ENCODE results near the gene VPS26A. TPM values are rescaled to one million over a fixed set of nuclear protein-coding genes. Genes with fewer than 3 reads are reported as not detected.
A peak's percentile ranks its signal among the peaks of the same experiment; 100 is the strongest.
"Not testable (repeated sequence)": the region's sequence is repeated elsewhere in the genome, so short reads cannot be mapped to it uniquely, and the experiment has no call there.

The VPS26A gene
- total RNA-seq, 1 donor from 2014 or later, result 53.6 TPM

DNA sequence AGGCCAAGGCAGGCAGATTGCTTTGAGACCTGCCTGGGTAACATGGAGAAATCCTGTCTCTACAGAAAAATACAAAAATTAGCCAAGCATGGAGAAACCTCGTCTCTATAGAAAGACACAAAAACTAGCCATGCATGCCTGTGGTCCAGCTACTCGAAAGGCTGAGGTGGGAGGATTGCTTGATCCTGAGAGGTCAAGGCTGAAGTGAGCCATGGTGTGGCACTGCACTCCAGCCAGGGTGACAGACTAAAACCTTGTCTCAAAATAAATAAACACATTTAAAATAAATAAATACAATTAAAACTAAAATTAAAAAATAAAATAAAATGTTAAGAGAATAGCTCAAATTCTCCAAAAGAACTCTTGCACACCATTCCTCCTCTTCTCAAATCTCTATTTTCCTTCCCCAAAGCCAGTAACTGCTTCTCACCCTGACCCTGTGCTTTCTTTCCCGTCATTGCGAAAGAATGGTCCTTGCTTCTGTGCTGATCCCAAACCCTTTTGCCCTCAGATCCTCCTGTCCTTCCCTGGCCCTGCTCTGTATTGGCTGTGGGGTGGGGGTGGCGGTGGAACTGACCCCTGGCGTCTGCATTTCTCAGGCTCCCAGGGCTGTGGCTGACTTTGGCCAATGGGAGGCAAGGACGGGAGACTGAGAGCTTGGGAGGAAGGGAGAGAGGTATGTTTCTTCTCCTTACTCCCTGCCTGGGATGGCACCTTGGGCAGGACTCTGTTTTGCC is 23.7 kb upstream of the VPS26A start:
- no peak for DNase-seq (ENCODE audit: low spot score)
- intact Hi-C loops (cut with DNase I), result no loop called here
- ATAC-seq, result no peak

DNA sequence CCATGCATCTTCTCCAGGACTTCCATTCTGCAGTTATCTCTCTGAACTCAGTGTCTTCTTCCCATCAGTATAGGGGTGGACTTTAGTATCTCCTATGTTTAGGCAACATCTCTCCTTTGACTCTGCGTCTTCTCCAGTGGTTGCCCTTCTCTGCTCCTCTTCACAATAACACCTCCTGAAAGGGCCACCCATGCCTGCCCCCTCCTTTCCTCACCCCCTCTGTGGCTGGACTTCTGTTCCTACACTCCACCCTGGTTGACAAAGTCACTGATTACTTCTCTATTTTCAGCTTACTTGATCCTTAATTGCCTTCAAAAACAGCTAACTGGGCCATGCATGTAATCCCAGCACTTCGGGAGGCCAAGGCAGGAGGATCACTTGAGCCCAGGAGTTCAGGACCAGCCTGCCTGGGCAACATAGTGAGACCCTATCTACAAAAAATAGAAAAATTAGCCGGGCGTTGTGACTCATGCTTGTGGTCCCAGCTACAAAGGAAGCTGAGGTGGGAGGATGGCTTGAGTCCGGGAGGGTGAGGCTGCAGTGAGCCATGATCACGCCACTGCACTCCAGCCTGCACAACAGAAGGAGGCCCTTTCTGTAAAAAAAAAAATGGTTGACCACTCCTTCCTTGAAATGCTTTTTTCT is 22.4 kb upstream of the VPS26A start:
- DNase-seq (ENCODE audit: low spot score), result no peak
- intact Hi-C loops (cut with DNase I), result no loop called here
- ATAC-seq, result no peak

GRCh38 chr10:69102440-69102839 is 21.5 kb upstream of the VPS26A start:
- ATAC-seq (no peak), DNase-seq (ENCODE audit: low spot score) (no peak)
- intact Hi-C loops (cut with DNase I), result no loop called here

- intact Hi-C loops (cut with DNase I), result no loop called here
- ATAC-seq (no peak), DNase-seq (ENCODE audit: low spot score) (no peak)
Observed at GRCh38 chr10:69103784-69104183, 20.2 kb upstream of the VPS26A start.

DNA sequence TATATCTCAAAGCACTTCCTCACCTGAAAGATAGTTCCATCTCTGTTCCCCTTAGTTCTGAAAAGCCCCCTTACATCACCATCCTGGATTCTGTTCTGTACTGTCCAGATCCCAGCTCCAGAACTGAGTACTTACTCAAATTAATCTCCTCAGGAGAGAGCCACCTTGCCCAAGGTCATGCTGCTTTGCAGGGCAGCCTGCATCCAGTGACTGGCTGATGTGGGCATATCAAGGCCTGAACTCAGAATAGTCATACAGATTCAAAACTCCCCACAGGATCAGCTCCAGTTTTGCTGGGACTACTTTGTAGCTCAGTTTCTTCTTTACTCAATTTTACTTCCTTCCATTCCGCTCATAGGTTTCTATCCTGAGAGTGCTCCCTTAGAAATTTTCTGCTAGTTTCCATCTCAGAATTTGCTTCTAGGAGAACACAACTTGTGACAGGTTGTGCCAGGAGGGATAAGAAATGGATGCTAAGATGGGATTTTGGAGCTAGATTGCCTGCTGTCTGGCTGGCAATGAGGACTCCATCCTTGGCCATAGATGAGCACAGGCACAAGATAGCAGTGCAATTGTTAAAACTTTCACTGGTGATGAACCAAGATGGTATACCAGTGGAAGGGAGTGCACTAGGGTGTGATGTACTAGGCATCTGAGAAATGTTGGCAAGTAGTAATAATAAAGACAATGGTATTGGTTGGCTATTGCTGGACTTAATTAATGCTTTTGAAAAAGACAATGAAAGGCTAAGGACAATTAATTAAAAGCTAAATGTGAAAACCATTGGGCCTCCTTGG is 18.8 kb upstream of the VPS26A start:
- intact Hi-C loops (cut with DNase I), result no loop called here
- ATAC-seq (peak; percentile 61), DNase-seq (ENCODE audit: low spot score) (no peak)

DNA sequence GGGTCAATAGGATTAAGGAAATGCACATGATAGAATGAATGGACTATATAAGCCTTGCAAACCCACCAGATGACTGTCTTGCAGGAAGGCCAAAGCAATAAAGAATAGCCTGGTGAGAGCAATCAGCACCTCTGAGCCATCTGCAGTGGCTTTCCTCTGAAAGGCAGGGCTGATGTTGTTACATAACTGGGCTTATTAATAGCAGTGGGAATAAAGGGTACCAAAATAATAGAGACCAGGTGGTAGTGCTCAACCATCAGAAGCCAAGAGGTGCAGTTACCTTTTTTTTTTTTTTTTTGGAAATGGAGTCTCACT is 16.8 kb upstream of the VPS26A start:
- intact Hi-C loops (cut with DNase I), result no loop called here
- ATAC-seq (no peak), DNase-seq (ENCODE audit: low spot score) (no peak)

DNA sequence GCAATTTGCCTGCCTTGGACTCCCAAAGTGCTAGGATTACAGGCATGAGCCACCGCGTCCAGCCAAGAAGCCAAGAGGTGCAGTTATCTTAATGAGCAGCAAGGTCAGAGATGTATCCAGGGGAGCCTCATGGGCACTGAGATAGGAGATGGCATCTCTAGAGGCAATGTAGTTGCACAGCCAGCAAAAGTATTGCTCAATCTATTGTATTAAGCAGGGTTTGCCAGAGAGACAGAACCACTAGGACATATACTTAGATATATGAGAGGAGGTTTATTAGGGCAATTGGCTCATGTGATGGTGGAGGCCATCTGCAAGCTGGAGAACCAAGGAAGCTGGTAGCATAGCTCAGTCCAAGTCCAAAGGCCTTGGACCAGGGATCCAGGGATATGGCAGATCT is 16.3 kb upstream of the VPS26A start:
- no peak for DNase-seq (ENCODE audit: low spot score)
- intact Hi-C loops (cut with DNase I), result no loop called here
- no peak for ATAC-seq

DNA sequence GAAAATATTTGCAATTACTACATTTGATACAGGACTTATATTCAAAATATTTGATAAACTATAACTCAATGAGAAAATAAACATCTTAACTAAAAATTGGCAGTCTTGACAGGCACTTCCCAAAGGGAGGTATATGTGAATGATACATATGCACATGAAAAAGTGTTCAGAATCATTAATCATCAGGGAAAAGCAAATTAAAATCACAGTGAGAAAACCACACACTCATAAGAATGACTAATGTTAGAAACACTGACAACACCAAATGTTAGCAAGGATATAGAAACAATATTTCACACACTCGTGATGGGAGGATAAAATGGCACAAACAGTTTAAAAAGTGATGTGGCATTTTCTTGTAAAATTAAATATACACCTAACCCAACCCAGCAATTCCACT is 4.1 kb upstream of the VPS26A start:
- no peak for ATAC-seq
- intact Hi-C loops (cut with DNase I), result loop anchor here (5.0 kb wide), 1 partner anchor 1237 kb away; no protein-coding TSS in a partner anchor
- DNase-seq (ENCODE audit: low spot score), result no peak

DNA sequence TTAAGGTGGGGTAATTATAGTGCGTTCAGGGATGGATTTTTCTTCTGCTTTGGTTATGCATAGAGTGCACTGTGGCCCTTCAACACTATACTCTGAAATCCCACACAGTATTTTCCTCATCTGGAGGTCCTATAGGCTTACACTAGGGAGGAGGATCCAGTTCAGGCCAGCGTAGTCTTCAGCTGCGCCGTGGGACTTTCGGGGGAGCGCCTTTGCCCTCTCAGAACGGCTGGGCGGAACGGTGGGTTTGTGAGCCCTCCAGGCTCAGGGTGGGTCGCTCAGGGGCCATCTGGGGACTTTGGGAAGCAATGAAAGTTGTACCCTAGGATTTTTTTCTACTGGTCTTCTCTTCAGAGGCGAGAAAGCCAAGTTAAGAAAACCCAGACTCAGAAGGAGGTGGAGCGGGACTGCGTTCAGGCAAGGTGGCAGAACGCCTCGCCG is 652 bp upstream of the VPS26A start:
- DNase-seq (ENCODE audit: low spot score) (peak; percentile 81), ATAC-seq (peak; percentile 67)
- intact Hi-C loops (cut with DNase I), result no loop called here

GRCh38 chr10:69124563-69125268 is 738 bp downstream of the VPS26A start:
- DNase-seq (ENCODE audit: low spot score), result no peak

DNA sequence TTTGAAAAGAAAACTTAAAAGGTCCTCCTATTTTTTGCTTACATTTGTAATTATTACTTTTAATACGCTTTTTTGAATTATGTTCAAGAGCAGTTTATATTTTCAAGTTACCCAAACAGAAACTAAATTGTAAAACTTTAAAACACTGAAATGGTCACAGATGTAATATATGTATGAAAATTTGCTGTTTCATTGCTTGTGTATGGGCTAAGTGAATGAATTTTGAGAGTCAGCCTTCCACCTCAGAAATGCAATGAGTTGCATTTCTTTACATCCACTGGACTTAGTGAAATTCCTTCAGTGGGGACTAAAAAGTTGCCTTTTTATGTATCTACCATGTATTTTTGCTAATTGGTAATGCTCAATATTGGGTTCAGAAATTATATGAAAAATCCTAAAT is 1.6 kb downstream of the VPS26A start:
- intact Hi-C loops (cut with DNase I), result no loop called here
- DNase-seq (ENCODE audit: low spot score) (no peak), ATAC-seq (no peak)

More at GRCh38 chr10:69124563-69125268, 738 bp downstream of the VPS26A start:
- ATAC-seq, result no peak
- intact Hi-C loops (cut with DNase I), result no loop called here

- ATAC-seq (no peak), DNase-seq (ENCODE audit: low spot score) (no peak)
- intact Hi-C loops (cut with DNase I), result no loop called here
Observed at GRCh38 chr10:69130251-69130650, 6.3 kb downstream of the VPS26A start.

- DNase-seq (ENCODE audit: low spot score), result no peak
- intact Hi-C loops (cut with DNase I), result no loop called here
- ATAC-seq, result no peak
Observed at GRCh38 chr10:69139961-69140360, 16.0 kb downstream of the VPS26A start.

DNA sequence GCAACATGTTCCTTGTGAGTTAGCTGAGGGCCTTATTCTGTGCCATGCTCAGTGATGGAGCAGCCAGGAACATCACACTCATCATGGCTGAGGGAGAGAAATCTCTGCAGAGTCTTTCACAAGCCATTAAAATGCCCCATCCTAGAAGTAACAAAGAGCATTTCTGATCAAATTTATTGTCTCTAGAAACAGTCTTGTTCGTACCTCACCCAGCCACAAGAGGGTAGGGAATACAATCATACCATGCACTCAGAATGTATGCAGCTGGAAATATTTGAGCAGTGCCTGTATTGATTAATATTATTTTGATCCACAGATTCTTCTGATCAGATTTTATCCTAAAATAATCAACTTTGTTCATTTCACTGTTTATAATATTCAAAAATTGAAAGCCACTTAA is 17.3 kb downstream of the VPS26A start:
- intact Hi-C loops (cut with DNase I), result no loop called here
- no peak for ATAC-seq
- DNase-seq (ENCODE audit: low spot score), result no peak

DNA sequence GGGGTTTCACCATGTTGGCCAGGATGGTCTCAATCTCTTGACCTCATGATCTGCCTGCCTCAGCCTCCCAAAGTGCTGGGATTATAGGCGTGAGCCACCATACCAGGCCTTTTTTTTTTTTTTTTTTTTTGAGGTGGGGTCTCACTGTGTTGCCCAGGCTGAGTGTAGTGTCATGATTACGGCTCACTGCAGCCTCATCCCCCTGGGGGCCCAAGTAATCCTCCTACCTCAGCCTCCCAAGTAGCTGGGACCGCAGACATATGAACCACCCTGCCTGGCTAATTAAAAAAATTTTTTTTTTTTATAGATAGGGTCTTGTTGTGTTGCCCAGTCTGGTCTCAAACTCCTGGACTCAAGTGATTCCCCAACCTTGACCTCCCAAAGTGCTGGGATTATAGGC is 18.1 kb downstream of the VPS26A start:
- intact Hi-C loops (cut with DNase I); DNase-seq (ENCODE audit: low spot score); ATAC-seq: not testable (repeated sequence)

DNA sequence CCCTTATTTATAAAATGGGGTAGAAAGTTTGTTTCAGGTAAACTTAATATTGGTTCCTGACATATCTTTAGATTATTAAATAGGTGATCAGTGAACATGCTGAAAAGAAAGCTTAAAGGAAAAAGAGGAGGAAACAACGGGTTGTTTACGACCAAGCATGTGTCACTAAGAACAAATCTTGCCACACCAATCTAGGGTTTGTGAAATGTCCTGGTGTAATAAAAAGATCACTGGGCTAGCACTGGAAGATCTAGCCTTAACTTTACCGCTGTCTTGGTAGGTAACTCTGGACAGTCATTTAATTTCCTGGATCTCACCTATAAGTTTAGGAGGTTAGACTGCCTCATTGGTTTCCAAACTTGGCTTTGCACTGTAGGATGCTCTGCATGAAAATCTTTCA is 19.0 kb downstream of the VPS26A start:
- DNase-seq (ENCODE audit: low spot score) (no peak), ATAC-seq (no peak)
- intact Hi-C loops (cut with DNase I), result no loop called here

DNA sequence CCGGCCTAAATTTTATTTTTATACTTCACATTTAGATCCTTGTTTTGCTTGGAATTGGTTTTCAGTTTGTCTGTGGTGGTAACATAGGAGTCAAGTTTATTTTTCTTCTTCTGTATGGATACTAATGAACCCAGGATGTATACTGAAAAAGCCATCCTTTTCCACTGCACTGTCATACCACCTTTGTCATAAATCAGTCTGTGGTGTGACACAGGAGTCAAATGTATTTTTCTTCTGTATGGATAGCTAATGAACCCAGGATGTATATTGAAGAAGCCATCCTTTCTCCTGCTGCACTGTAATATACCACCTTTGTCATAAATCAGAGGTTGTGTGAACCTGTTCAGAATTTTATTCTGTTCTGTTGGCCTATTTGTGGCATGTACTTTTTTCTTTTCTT is 21.4 kb downstream of the VPS26A start:
- DNase-seq (ENCODE audit: low spot score), result no peak
- intact Hi-C loops (cut with DNase I), result no loop called here
- no peak for ATAC-seq

GRCh38 chr10:69145864-69146263 is 21.9 kb downstream of the VPS26A start:
- intact Hi-C loops (cut with DNase I), result no loop called here
- ATAC-seq, result no peak

GRCh38 chr10:69146759-69147158 is 22.8 kb downstream of the VPS26A start:
- ATAC-seq (no peak), DNase-seq (ENCODE audit: low spot score) (no peak)
- intact Hi-C loops (cut with DNase I), result no loop called here

More at GRCh38 chr10:69145864-69146263, 21.9 kb downstream of the VPS26A start:
- no peak for DNase-seq (ENCODE audit: low spot score)

Measured in sciatic nerve (tissue), 2 donors.